HUES64 (cell line): ENCODE measurements around the gene AATF.

Source experiments
- H3K27ac ChIP-seq: 2 replicates; pipeline ENCODE4 v1.7.0; 2013; ENCODE audit warnings: low read depth, low read length, inconsistent platforms
- H3K27me3 ChIP-seq: 2 replicates; pipeline ENCODE4 v1.6.1; 2013; ENCODE audit warnings: mild to moderate bottlenecking, low read length; ENCODE audit not compliant: insufficient read depth
- H3K36me3 ChIP-seq: 2 replicates; pipeline ENCODE4 v1.6.1; 2013; ENCODE audit warnings: mild to moderate bottlenecking, low read length; ENCODE audit not compliant: insufficient read depth
- H3K4me1 ChIP-seq: 2 replicates; pipeline ENCODE4 v1.6.1; 2013; ENCODE audit warnings: mild to moderate bottlenecking, low read length, moderate library complexity; ENCODE audit not compliant: insufficient read depth
- H3K4me3 ChIP-seq: 2 replicates; pipeline ENCODE4 v1.5.1; 2013; ENCODE audit warnings: mild to moderate bottlenecking, low read length, moderate library complexity
- H3K9ac ChIP-seq: 2 replicates; pipeline ENCODE4 v1.6.1; 2013; ENCODE audit warnings: mild to moderate bottlenecking, low read depth, low read length
- H3K9me3 ChIP-seq: 2 replicates; pipeline ENCODE4 v1.6.1; 2013; ENCODE audit warnings: low read depth, low read length; ENCODE audit not compliant: insufficient read depth
- WGBS: fragments of 150-250, 120-280 bp; methylation state at CpG from one replicate; pipeline ENCODE4 v1.1.7; 2013; ENCODE audit warnings: missing lambda C conversion rate; 5-methylcytosine and 5-hydroxymethylcytosine counted together

The AATF gene

GRCh38 chr17:36994438-36994837 is 45.7 kb downstream of the AATF start:
- Histone ChIP-seq H3K27me3 (no peaks in the 10 kb centered on the region), H3K9me3 (no peaks in the 10 kb centered on the region), H3K9ac (no peak overlapping the region), H3K27ac (no peak overlapping the region), H3K36me3 (peaks cover 87% of the 10 kb centered on the region), H3K4me1 (no peaks in the 10 kb centered on the region), H3K4me3 (no peak overlapping the region)
- 93% methylated on average over 3 of the region's 3 CpGs for WGBS

- Histone ChIP-seq H3K27me3 (no peaks in the 10 kb centered on the region), H3K4me3 (no peak overlapping the region), H3K4me1 (no peaks in the 10 kb centered on the region), H3K9ac (no peak overlapping the region), H3K27ac (no peak overlapping the region), H3K9me3 (peaks cover 6% of the 10 kb centered on the region; the same call in 1 of the 2 replicates), H3K36me3 (peaks cover 57% of the 10 kb centered on the region)
- WGBS = 92% methylated on average over 2 of the region's 2 CpGs
Measured at GRCh38 chr17:36999471-36999870, 50.7 kb downstream of the AATF start.

GRCh38 chr17:37016780-37017179 is 68.0 kb downstream of the AATF start:
- Histone ChIP-seq H3K27me3 (no peaks in the 10 kb centered on the region), H3K9ac (no peak overlapping the region), H3K27ac (no peak overlapping the region), H3K9me3 (no peaks in the 10 kb centered on the region), H3K36me3 (no peaks in the 10 kb centered on the region), H3K4me1 (peaks cover 29% of the 10 kb centered on the region; the same call in 1 of the 2 replicates), H3K4me3 (no peak overlapping the region)
- WGBS = 89% methylated on average over 4 of the region's 4 CpGs

- Histone ChIP-seq H3K9me3 (no peaks in the 10 kb centered on the region), H3K36me3 (no peaks in the 10 kb centered on the region; the same call in 1 of the 2 replicates), H3K4me1 (peaks cover 29% of the 10 kb centered on the region; the same call in 1 of the 2 replicates), H3K27me3 (no peaks in the 10 kb centered on the region), H3K27ac (no peak overlapping the region), H3K4me3 (no peak overlapping the region), H3K9ac (no peak overlapping the region)
- WGBS = 100% methylated on average over 1 of the region's 1 CpG
Measured at GRCh38 chr17:37017404-37017803, 68.7 kb downstream of the AATF start.

GRCh38 chr17:37019117-37019740 is 70.5 kb downstream of the AATF start:
- Histone ChIP-seq H3K9me3 (no peaks in the 10 kb centered on the region), H3K36me3 (peaks cover 3% of the 10 kb centered on the region; the same call in 1 of the 2 replicates), H3K4me1 (peaks cover 29% of the 10 kb centered on the region; the same call in 1 of the 2 replicates), H3K27me3 (no peaks in the 10 kb centered on the region), H3K9ac (no peak overlapping the region), H3K4me3 (no peak overlapping the region), H3K27ac (no peak overlapping the region)
- 84% methylated on average over 3 of the region's 3 CpGs for WGBS

GRCh38 chr17:37019741-37020129 is 71.0 kb downstream of the AATF start:
- H3K9me3 ChIP-seq = no peaks in the 10 kb centered on the region
- H3K4me1 ChIP-seq = peaks cover 29% of the 10 kb centered on the region; the same call in 1 of the 2 replicates
- peaks cover 5% of the 10 kb centered on the region; the same call in 1 of the 2 replicates for H3K36me3 ChIP-seq
- WGBS = 94% methylated on average over 3 of the region's 4 CpGs
- no peak overlapping the region for H3K27ac ChIP-seq
- no peak overlapping the region for H3K9ac ChIP-seq
- H3K4me3 ChIP-seq = no peak overlapping the region
- no peaks in the 10 kb centered on the region for H3K27me3 ChIP-seq

GRCh38 chr17:37024181-37024637 is 75.5 kb downstream of the AATF start:
- Histone ChIP-seq H3K27ac (no peak overlapping the region), H3K9me3 (no peaks in the 10 kb centered on the region), H3K4me3 (no peak overlapping the region), H3K9ac (no peak overlapping the region), H3K27me3 (no peaks in the 10 kb centered on the region), H3K36me3 (peaks cover 7% of the 10 kb centered on the region; the same call in 1 of the 2 replicates), H3K4me1 (peaks cover 14% of the 10 kb centered on the region; the same call in 1 of the 2 replicates)
- 89% methylated on average over 3 of the region's 3 CpGs for WGBS

GRCh38 chr17:37025238-37025637 is 76.5 kb downstream of the AATF start:
- H3K4me1 ChIP-seq = peaks cover 9% of the 10 kb centered on the region; the same call in 1 of the 2 replicates
- no peaks in the 10 kb centered on the region for H3K27me3 ChIP-seq
- 90% methylated on average over 8 of the region's 8 CpGs for WGBS
- no peak overlapping the region for H3K9ac ChIP-seq
- peaks cover 7% of the 10 kb centered on the region; the same call in 1 of the 2 replicates for H3K36me3 ChIP-seq
- no peak overlapping the region for H3K4me3 ChIP-seq
- H3K27ac ChIP-seq = no peak overlapping the region
- H3K9me3 ChIP-seq = no peaks in the 10 kb centered on the region

- H3K4me1 ChIP-seq = 0 out of 2 replicates have a peak, but pooled peaks cover 3% of the 10 kb centered on the region
- WGBS = 97% methylated on average over 2 of the region's 2 CpGs
- no peaks in the 10 kb centered on the region for H3K27me3 ChIP-seq
- H3K9me3 ChIP-seq = no peaks in the 10 kb centered on the region
- peaks cover 9% of the 10 kb centered on the region; the same call in 1 of the 2 replicates for H3K36me3 ChIP-seq
- no peak overlapping the region for H3K27ac ChIP-seq
- H3K4me3 ChIP-seq = no peak overlapping the region
- no peak overlapping the region for H3K9ac ChIP-seq
Measured at GRCh38 chr17:37025847-37026530, 77.2 kb downstream of the AATF start.

GRCh38 chr17:37026531-37026869 is 77.7 kb downstream of the AATF start:
- 73% methylated on average over 1 of the region's 1 CpG for WGBS
- H3K4me3 ChIP-seq = no peak overlapping the region
- no peaks in the 10 kb centered on the region for H3K9me3 ChIP-seq
- H3K36me3 ChIP-seq = peaks cover 13% of the 10 kb centered on the region
- no peak overlapping the region for H3K9ac ChIP-seq
- H3K27me3 ChIP-seq = no peaks in the 10 kb centered on the region
- no peak overlapping the region for H3K27ac ChIP-seq
- 0 out of 2 replicates have a peak, but pooled peaks cover 3% of the 10 kb centered on the region for H3K4me1 ChIP-seq

GRCh38 chr17:37028040-37028439 is 79.3 kb downstream of the AATF start:
- WGBS = 98% methylated on average over 3 of the region's 4 CpGs
- no peak overlapping the region for H3K27ac ChIP-seq
- H3K36me3 ChIP-seq = peaks cover 26% of the 10 kb centered on the region
- no peak overlapping the region for H3K4me3 ChIP-seq
- H3K27me3 ChIP-seq = no peaks in the 10 kb centered on the region
- H3K4me1 ChIP-seq = 0 out of 2 replicates have a peak, but pooled peaks cover 3% of the 10 kb centered on the region
- peaks cover 7% of the 10 kb centered on the region; the same call in 1 of the 2 replicates for H3K9me3 ChIP-seq
- H3K9ac ChIP-seq = no peak overlapping the region
